Stomach (tissue), 9 donors: ENCODE data around the gene PECR. TPM values are rescaled to one million over a fixed set of nuclear protein-coding genes. Genes with fewer than 3 reads are reported as not detected.

Experiments
- DNase-seq, 2 donors: peaks; one replicate each; pipeline versions ENCODE4 v3.0.0 to v3.0.0-alpha.2; 2013 to 2019
- H3K27ac ChIP-seq, 5 donors: fragments of 200-600 bp in 4 of 5; sonication (generic) in 4 of 5; one replicate each; pipeline ENCODE4 v1.5.1; 2013 to 2019; ENCODE audit warnings: mild to moderate bottlenecking in 1 of 5, moderate library complexity in 1 of 5
- H3K27me3 ChIP-seq, 3 donors: fragments of 200-600 bp; sonication (generic); one replicate each; pipeline ENCODE4 v1.5.1; 2017 to 2019; ENCODE audit warnings: mixed run types in 1 of 3
- H3K36me3 ChIP-seq, 4 donors: fragments of 200-600 bp; sonication (generic); 1 replicate in 3 of 4; 2 replicates in 1 of 4; pipeline ENCODE4 v1.5.1; 2016 to 2019
- H3K4me1 ChIP-seq, 4 donors: fragments of 200-600 bp; sonication (generic); one replicate each; pipeline ENCODE4 v1.5.1; 2016 to 2019
- H3K4me3 ChIP-seq, 4 donors: fragments of 200-600 bp; sonication (generic) in 3 of 4; one replicate each; pipeline ENCODE4 v1.5.1; 2016 to 2019; ENCODE audit warnings: mild to moderate bottlenecking in 1 of 4
- H3K9me3 ChIP-seq, 4 donors: fragments of 200-600 bp; sonication (generic); one replicate each; pipeline ENCODE4 v1.5.1; 2016 to 2019
- CTCF ChIP-seq, 7 experiments: fragments of 450-650 bp in 4 of 7; fragments of 200-600 bp in 3 of 7; sonication (generic) in 3 of 7; IDR thresholded peaks; one replicate each; pipeline ENCODE4 v1.5.1; 2016 to 2019; ENCODE audit warnings: antibody characterized with exemption in 7 of 7, control low read depth in 2 of 7, mild to moderate bottlenecking in 1 of 7
- EP300 ChIP-seq: sonication (generic); formaldehyde crosslinking; IDR thresholded peaks from one replicate; pipeline ENCODE4 v1.6.1; 2017; ENCODE audit warnings: antibody characterized with exemption
- POLR2A ChIP-seq, 4 donors: fragments of 450-650 bp; IDR thresholded peaks; one replicate each; pipeline ENCODE4 v1.6.1; 2016; ENCODE audit warnings: antibody characterized with exemption in 4 of 4, control low read depth in 2 of 4, mild to moderate bottlenecking in 1 of 4, moderate library complexity in 1 of 4
- POLR2AphosphoS5 ChIP-seq, 3 donors: sonication (generic); formaldehyde crosslinking; IDR thresholded peaks; one replicate each; pipeline ENCODE4 v1.6.1; 2016; ENCODE audit warnings: antibody characterized with exemption in 3 of 3
- WGBS, 5 donors: extraction: QIAGEN DNeasy Blood & Tissue Kit in 3 of 5; methylation state at CpG; one replicate each; pipeline versions ENCODE4 v1.1.5 to v1.1.7; 2013 to 2018; 5-methylcytosine and 5-hydroxymethylcytosine counted together
- intact Hi-C: fragments of 100-400 bp; cut with DNase I; formaldehyde crosslinking; loops from one replicate; pipeline ENCODE4 v1.15.1; 2023; ENCODE audit warnings: low total_unique reads
- polyA plus RNA-seq, 3 donors: library from polyadenylated mRNA; stranded (reverse); fragments of 200-250 nt; gene quantifications; one replicate each; pipeline ENCODE4 v1.2.3, GENCODE V29; 2013
- total RNA-seq, 5 donors: library from RNA; depleted of rRNA; stranded (reverse); fragments of >200 nt; gene quantifications; one replicate each; pipeline versions ENCODE4 v1.1.0 to v1.2.3, GENCODE V29; 2014 to 2016
- donor health status: healthy with polysubstance abuse.
- donor health status: Bipolar disorder and iron deficiency.
- donor health status: healthy.

The PECR gene
- total and polyA plus RNA-seq, 8 donors: 4.1 to 71.8 (median 6.2) TPM; not detected in 1

GRCh38 chr2:216112926-216113325 is 31.3 kb upstream of the PECR start:
- H3K36me3 ChIP-seq: peaks cover 4 to 61% (median 55%) of the 10 kb centered on the region in 4 donors
- intact Hi-C loops: no loop called here
- peak in 1 of 2 donors; percentile 54 for DNase-seq
- H3K4me3 ChIP-seq: no peak overlapping the region
- H3K4me1 ChIP-seq: peaks cover 33 to 84% (median 71%) of the 10 kb centered on the region in 4 donors
- TF ChIP-seq POLR2A (IDR thresholded peaks at IDR 0.05) (no peak), CTCF (IDR thresholded peaks at IDR 0.05) (no peak), EP300 (no peak), POLR2AphosphoS5 (IDR thresholded peaks at IDR 0.05) (no peak)
- H3K9me3 ChIP-seq: no peaks in the 10 kb centered on the region
- H3K27ac ChIP-seq: peak overlapping the region in 3 of 5 donors; percentile 4 to 87 (median 82)
- 31 to 57% (median 35%) methylated on average over 4 of the region's 4 CpGs for WGBS, 5 donors
- H3K27me3 ChIP-seq: no peaks in the 10 kb centered on the region

DNA sequence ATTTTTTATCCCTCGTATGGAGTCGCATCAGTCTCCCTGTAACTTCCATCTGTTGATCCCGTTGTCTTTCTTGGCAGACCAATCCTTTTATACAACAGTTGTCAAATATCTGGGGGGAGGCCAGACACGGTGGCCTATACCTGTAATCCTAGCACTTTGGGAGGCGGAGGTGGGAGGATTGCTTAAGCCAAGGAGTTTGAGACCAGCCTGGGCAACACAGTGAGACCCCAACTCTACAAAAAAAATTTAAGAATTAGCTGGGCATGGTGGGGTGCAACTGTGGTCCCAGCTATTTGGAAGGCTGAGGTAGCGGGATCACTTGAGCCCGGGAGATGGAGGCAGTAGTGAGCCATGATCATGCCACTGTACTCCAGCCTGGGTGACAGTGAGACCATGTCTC is 29.5 kb upstream of the PECR start:
- Histone ChIP-seq H3K4me3 (no peak overlapping the region), H3K27ac (peak overlapping the region in 3 of 5 donors; percentile 37 to 94 (median 93)), H3K27me3 (no peaks in the 10 kb centered on the region), H3K9me3 (no peaks in the 10 kb centered on the region), H3K4me1 (peaks cover 33 to 67% (median 58%) of the 10 kb centered on the region in 4 donors), H3K36me3 (peaks cover 4 to 43% (median 38%) of the 10 kb centered on the region in 4 donors)
- 77 to 81% (median 81%) methylated on average over 7 of the region's 7 CpGs for WGBS, 5 donors
- no peak for DNase-seq
- no peak for TF ChIP-seq CTCF (IDR thresholded peaks at IDR 0.05)
- TF ChIP-seq POLR2AphosphoS5 (IDR thresholded peaks at IDR 0.05): no peak
- no peak for TF ChIP-seq EP300
- no peak for TF ChIP-seq POLR2A (IDR thresholded peaks at IDR 0.05)
- intact Hi-C loops: no loop called here

- intact Hi-C loops: no loop called here
- 6 to 16% (median 9%) methylated on average over 1 of the region's 1 CpG for WGBS, 5 donors
These were observed 29.0 kb upstream of the PECR start for GRCh38 chr2:216110620-216111019.

GRCh38 chr2:216109962-216110614 is 28.5 kb upstream of the PECR start:
- intact Hi-C loops: no loop called here
- peak in 1 of 2 donors; percentile 67 for DNase-seq
- H3K27me3 ChIP-seq: peaks cover 0 to 4% (median 0%) of the 10 kb centered on the region in 3 donors
- peak overlapping the region; percentile 71 to 86 (median 80) for H3K4me3 ChIP-seq
- H3K27ac ChIP-seq: peak overlapping the region in 4 of 5 donors; percentile 89 to 96 (median 94)
- no peaks in the 10 kb centered on the region for H3K9me3 ChIP-seq
- TF ChIP-seq CTCF (IDR thresholded peaks at IDR 0.05): peak in 4 of 7 experiments; percentile 28 to 60 (median 38)
- TF ChIP-seq POLR2AphosphoS5 (IDR thresholded peaks at IDR 0.05): no peak
- TF ChIP-seq POLR2A (IDR thresholded peaks at IDR 0.05): no peak
- TF ChIP-seq EP300: no peak
- H3K36me3 ChIP-seq: peaks cover 4 to 41% (median 37%) of the 10 kb centered on the region in 4 donors
- H3K4me1 ChIP-seq: peaks cover 28 to 57% (median 50%) of the 10 kb centered on the region in 4 donors
- 1 to 4% (median 3%) methylated on average over 10 of the region's 10 CpGs for WGBS, 5 donors

More at GRCh38 chr2:216110620-216111019, 29.0 kb upstream of the PECR start:
- Histone ChIP-seq H3K27ac (peak overlapping the region in 4 of 5 donors; percentile 89 to 96 (median 94)), H3K27me3 (peaks cover 0 to 4% (median 0%) of the 10 kb centered on the region in 3 donors), H3K4me1 (peaks cover 32 to 62% (median 55%) of the 10 kb centered on the region in 4 donors), H3K9me3 (no peaks in the 10 kb centered on the region), H3K36me3 (peaks cover 4 to 41% (median 37%) of the 10 kb centered on the region in 4 donors), H3K4me3 (peak overlapping the region; percentile 71 to 86 (median 80))
- no peak for TF ChIP-seq EP300
- no peak for TF ChIP-seq POLR2A (IDR thresholded peaks at IDR 0.05)
- no peak for TF ChIP-seq CTCF (IDR thresholded peaks at IDR 0.05)
- TF ChIP-seq POLR2AphosphoS5 (IDR thresholded peaks at IDR 0.05): no peak
- no peak for DNase-seq
